Measurements from ENCODE around the gene GPC5.

- TF ChIP-seq POLR2A (IDR thresholded peaks at IDR 0.05) (no peak), EP300 (IDR thresholded peaks at IDR 0.05) (no peak), POLR2AphosphoS5 (IDR thresholded peaks at IDR 0.05) (no peak)
- TF ChIP-seq, protein P1, sequence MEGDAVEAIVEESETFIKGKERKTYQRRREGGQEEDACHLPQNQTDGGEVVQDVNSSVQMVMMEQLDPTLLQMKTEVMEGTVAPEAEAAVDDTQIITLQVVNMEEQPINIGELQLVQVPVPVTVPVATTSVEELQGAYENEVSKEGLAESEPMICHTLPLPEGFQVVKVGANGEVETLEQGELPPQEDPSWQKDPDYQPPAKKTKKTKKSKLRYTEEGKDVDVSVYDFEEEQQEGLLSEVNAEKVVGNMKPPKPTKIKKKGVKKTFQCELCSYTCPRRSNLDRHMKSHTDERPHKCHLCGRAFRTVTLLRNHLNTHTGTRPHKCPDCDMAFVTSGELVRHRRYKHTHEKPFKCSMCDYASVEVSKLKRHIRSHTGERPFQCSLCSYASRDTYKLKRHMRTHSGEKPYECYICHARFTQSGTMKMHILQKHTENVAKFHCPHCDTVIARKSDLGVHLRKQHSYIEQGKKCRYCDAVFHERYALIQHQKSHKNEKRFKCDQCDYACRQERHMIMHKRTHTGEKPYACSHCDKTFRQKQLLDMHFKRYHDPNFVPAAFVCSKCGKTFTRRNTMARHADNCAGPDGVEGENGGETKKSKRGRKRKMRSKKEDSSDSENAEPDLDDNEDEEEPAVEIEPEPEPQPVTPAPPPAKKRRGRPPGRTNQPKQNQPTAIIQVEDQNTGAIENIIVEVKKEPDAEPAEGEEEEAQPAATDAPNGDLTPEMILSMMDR (IDR thresholded peaks at IDR 0.05), result no peak
These were observed 857.1 kb downstream of the GPC5 start for GRCh38 chr13:92255526-92255925.
